ENCODE measurements around the gene BEX5.
"Not testable (repeated sequence)": the region's sequence is repeated elsewhere in the genome, so short reads cannot be mapped to it uniquely, and the experiment has no call there.

Gene BEX5

DNA sequence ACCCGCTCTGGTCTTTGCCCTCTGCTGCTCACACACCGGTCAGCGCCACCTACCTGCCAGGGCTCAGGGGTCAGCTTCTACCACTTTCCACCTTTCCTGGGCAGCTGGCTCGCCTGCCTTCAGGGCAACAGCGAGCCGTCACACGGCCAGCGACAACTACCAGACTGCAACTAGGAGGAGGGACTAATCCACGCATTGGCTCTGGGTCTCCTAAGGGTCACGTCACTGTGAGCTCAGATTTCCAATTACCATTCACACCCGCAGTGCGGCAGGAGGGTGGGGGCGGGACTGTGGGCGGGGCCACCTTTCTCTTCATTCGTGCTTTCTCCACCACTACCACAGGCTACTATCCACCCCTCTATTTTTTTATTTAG lies at the start of gene BEX5:
Gene BEX5, minus strand, starts transcription at position 172 of the 374 bp plus-strand sequence. CDS start 1,712 bp downstream, outside the sequence.
- peak; percentile 44 for DNase-seq

DNA sequence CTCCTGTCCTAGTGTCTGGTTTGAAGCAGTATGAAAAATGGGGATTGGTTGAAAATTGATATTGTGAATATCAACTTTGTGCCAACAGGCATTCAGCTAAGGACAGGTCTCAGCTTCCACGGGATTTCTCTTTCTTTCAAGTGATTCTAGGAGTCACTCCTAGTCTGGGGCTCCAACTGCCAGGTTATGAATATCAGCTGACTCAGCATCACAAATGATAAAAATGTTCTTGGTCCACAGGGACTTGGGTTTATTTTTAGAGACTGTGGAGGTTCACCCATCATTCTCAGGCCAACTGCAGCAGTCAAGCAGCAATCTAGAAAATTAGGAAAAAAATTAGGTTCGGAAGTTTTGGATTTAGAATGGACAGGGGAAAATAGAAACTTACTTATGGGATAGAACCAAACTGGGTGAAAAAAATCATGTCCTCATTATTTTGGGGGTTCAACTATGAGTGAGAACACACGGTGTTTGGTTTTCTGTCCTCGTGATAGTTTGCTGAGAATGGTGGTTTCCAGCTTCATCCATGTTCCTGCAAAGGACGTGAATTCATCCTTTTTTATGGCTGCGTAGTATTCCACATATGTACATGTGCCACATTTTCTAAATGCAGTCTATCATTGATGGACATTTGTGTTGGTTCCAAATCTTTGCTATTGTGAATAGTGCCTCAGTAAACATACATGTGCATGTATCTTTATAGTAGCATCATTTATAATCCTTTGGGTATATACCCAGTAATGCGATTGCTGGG lies 30.4 kb upstream of the BEX5 start:
- DNase-seq: no peak

DNA sequence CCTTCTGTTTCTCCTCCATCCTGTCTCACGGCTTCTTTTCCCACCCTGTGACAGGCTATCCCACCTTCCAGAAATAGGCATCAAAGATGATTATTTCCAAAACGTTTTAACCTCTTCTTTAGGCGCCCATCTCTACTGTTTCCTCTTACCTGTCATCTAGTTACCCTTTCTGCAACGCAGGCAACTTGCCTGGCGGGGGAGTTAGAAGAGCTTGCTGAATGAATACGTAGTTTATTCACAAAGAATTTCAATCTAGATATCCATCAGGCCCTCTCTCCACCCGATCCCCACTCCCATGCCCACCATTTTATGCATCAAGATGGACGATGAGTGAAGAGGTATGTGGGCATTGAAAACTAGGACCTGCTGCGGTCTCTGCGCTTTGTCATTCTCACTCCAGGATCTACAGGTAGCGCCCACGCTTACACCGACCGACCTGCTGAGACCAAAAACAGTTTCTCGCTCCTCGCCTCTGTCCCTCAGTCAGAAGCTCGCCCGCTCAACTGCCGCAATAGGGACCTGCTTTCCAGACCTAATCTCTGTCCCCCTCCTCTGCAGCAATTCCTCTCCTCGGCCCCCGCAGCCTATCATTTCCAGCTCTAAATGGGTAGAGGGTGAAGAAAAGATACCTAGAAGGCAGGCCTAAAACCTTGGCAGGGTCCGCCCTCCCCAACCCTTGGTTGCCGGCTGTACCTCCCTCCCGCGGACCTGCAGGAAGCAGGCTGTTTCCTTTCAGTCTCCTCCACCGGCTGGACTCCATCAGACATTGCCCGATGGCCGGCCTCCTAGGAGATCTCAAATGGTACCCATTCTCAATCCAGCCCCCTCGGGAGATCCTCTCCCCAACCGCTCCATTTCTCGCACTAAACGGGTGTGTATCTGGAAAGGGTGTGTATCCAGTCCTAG lies 624 bp downstream of the BEX5 start:
- DNase-seq: peak; percentile 7

DNA sequence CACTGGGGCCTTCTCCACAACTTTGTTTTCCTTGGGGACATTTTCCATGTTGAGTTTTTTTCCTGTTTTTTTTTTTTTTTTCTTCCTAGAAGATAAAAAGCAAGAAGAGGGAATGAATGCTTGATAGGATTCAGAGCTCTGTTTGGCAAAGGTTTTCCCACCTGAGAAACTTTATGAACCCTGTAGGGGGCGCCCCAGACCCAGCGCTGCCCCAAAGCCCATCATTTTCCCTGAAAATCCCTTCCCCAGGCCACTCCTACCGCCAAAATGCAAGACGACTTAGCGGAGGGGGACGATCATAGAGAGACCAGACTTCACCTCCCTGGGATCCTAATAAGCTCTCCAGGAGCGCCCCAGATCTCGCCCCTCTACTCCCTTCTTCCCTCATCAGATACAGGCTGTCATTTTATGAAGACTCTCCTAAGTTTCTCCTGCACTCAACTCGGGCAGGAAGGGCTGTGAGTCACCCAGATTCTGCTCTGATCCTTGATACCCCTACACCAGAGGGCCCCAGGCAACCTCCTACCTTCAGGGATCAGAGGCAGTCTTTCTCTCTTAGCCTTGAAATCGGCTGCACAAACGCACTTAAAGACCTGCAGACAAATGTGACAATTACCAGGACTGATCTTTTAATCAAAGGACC lies 1.4 kb downstream of the BEX5 start:
- no peak for DNase-seq

DNA sequence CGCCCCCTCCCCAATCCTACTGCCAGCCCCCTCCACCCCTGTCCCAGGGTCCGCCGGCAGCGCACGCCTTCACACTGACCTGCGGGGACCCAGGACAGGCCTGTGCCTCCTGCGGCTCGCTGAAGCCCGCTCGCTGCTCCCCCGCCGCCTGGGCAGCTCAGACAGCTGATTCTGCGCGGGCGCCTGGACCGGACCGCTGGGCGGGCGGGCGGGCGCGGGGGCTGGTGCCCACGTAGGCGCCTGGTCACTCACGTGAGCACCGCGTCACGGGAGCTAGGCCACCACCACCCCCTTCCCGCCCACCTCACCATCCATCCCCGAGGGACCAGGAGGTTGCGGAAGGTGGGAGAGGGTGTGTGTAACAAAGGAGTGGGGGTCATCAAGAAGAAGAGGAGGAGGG lies 13.5 kb downstream of the BEX5 start, which contains the start of gene TCEAL6:
Gene TCEAL6, minus strand, starts transcription at position 208 of the 400 bp plus-strand sequence.
- not testable (repeated sequence) for DNase-seq

DNA sequence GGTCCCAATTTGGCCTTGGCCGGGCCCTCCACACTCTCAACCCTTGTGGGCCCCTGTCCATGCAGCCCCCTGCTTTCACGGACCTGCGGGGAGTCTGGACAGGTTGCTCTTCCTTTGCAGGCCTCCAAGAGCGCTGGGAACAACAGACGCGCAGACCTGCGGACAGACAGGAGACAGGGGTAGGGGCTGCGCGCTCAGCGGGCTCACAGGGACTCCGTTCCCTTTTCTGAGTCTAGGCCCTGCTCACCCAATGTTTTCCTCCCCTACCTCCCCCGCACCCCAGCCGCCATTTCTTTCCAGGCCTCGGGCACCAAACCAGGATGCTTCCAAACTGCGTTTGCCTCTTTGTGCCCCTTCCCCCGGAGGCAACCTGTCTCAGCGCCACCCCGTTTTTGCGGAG lies 14.1 kb downstream of the BEX5 start:
- not testable (repeated sequence) for DNase-seq

DNA sequence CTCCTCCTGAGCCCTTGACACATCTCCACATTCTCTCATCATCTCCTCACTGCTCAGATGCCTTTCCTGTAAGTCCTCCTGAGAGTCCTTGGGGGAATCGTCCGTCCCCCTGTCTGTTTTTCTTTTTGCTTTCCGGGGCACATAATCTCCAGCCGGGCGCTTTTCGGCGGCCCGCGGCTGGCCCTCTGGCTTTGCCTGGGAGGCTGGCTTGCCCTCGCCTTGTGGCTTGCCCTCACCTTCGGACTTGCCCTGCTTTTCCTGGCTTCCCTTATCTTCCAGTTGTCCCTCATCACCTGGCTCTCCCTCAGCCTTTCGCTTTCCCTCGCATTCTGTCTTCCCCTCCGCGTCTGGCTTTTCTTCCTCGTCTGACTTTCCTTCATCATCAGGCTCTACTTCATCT lies 14.9 kb downstream of the BEX5 start:
- not testable (repeated sequence) for DNase-seq

DNA sequence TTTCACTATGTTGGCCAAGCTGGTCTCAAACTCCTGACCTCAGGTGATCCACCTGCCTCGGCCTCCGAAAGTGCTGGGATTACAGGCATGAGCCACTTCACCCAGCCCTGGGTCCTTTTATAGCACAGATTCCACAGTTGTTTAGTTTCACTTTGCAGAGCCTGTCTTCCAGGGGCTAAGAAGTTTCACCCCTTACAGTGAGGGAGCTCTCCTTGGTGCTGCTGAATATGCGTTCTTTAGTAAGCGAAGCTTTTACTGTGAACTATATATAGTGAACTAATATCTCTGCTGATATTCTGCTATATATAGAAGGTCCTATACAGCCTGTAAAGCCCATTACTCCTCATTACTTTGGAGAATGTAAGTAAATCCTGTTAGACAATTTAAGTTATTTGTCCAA lies 17.7 kb downstream of the BEX5 start:
- no peak for DNase-seq

DNA sequence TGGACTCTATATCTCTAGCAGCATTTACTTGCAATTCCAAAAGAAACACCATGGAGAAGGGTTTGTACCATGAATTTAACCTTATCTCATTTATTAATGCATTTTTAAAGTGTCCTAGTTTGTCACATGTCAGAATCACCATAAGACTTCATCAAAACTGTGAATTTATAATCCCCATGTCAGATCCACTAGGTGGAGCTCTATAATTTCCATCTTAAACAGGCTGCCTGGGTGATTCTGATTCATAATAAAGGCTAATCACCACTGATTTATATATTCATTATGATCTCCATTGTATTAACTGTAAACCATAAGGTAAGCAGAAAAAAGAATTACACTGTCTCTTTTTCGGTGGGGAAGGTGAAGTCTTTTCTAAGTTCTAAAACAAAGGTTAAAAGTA lies 26.3 kb downstream of the BEX5 start:
- DNase-seq: no peak

DNA sequence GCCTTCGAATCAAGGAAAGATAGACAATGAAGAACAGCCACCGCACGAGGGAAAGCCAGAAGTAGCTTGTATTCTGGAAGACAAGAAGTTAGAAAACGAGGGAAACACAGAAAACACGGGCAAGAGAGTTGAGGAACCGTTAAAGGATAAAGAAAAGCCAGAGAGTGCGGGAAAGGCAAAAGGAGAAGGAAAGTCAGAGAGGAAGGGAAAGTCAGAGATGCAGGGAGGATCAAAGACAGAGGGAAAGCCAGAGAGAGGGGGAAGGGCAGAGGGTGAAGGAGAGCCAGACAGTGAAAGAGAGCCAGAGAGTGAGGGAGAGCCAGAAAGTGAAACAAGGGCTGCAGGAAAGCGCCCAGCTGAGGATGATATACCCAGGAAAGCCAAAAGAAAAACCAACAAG lies 28.9 kb downstream of the BEX5 start:
- no peak for DNase-seq

DNA sequence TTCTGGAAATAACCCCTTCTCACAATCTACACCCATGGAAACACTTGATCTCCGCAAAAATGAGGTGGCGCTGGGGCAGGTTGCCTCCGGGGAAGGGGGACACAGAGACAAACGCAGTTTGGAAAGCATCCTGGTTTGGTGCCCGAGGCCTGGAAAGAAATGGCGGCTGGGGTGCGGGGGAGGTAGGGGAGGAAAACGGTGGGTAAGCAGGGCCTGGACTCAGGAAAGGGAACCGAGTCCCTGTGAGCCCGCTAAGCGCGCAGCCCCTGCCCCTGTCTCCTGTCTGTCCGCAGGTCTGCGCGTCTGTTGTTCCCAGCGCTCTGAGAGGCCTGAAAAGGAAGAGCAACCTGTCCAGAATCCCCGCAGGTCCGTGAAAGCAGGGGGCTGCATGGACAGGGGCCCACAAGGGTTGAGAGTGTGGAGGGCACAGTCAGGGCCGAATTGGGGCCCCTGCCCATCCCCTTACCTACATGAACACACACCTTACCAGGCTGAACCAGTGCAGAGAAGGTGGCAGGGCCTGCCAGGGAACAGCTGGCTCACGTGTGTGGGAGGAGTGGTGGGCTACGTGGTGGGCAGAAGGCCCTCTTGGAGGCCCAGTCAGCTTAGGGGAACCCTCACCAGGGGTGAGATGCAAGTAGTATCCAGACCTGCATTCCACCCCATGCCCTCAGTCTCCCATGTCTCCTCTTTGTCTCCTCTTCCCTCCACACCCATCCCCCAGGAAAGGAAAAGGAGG lies 29.5 kb downstream of the BEX5 start:
- not testable (repeated sequence) for DNase-seq

DNA sequence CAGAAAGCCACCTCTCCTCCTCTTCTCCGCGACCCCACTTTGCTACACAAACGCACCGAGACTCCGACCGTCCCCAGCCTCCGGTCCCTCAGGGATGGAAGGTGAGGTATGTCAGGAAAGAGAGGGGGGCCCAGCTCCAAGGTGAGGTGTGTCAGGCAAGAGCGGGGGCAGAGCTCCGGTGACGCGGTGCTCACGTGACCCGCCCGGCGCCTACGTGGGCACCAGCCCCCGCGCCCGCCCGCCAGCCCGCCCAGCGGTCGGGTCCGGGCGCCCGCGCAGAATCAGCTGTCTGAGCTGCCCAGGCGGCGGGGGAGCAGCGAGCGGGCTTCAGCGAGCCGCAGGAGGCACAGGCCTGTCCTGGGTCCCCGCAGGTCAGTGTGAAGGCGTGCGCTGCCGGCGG lies 30.3 kb downstream of the BEX5 start, which contains the start of gene TCEAL2:
Gene TCEAL2, plus strand, starts transcription at position 244 of the 400 bp plus-strand sequence. CDS start 1,152 bp downstream, outside the sequence.
- DNase-seq: not testable (repeated sequence)

DNA sequence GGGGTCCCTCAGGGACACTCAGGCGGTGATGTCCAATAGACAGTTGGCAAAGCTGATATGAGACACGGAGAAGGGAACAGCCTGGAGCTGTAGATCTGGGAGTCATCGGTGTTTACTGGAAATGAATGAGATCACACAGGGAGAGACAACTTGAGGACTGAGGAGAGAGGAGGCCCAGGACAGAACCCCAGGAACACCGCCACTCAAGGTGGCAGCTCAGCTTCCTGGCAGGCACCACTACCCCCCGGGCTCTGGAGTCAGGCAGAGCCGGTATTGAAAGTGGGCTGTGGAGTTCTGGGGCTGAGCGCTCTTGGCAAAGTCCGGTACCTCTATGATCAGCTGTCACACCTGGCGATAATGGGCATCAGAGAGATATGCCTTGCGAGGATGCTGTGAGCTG lies 30.8 kb downstream of the BEX5 start:
- DNase-seq: not testable (repeated sequence)

DNA sequence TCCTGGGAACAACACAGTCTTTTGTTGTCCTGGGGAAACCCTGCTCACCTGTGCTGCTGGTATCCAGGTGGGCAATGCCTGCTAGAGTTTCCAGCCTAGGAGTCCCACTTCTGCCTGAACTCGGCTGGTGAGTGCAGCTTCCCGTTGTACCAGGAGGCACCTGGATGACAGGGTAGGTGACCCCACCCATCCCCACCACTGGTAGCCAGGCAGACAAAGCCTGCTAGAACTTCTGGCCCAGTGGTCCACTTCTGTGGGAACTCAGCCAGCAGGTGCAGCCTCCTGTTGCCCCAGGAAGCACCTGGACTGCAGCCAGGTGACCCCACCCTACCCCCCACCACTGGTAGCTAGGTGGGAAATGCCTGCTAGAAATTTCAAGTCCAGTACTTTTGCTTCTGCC lies 40.0 kb downstream of the BEX5 start:
- no peak for DNase-seq

DNA sequence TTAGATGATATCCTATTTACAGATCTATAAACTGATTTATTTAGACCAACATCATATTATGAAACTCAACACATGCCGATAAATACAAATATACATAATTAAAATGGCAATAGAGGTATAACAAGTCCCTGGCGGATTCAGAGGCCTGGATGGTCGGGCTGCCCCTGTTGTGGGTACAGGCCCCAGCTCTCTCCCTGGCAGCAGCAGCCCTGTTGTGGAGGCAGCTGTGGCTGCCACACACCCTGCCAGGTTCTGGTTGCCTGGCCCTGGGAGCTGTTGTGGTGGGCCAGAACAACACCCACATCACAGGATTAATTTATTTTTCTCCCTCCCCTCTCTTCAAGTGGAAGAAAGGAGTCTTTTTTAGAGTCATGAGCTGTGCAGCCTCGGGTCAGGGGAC lies 42.4 kb downstream of the BEX5 start:
- no peak for DNase-seq
